Neural progenitor cell (in vitro differentiated cells): ENCODE results near the gene PHACTR1.

ENCODE experiments used
- CTCF ChIP-seq: fragments of 200-600 bp; sonication (generic); IDR thresholded peaks from 2 replicates; pipeline ENCODE4 v1.5.1; 2017; ENCODE audit warnings: antibody characterized with exemption, mild to moderate bottlenecking
- EZH2 ChIP-seq: fragments of 200-600 bp; sonication (generic); IDR thresholded peaks from 2 replicates; pipeline ENCODE4 v1.6.1; 2017; ENCODE audit warnings: antibody characterized with exemption, mild to moderate bottlenecking, moderate library complexity
- EZH2phosphoT487 ChIP-seq: fragments of 200-600 bp; sonication (generic); IDR thresholded peaks from 2 replicates; pipeline ENCODE4 v1.6.1; 2017; ENCODE audit warnings: antibody characterized with exemption

GRCh38 chr6:13242178-13242577, 525.6 kb downstream of the PHACTR1 start:
- TF ChIP-seq CTCF = no peak
- TF ChIP-seq EZH2phosphoT487 = no peak
- TF ChIP-seq EZH2 = no peak
